GM11168 (cell line): ENCODE data around the gene MAPK8.

Experiments
- in situ Hi-C: fragments of 300-500 bp; cut with MboI; formaldehyde crosslinking; loops from one replicate; pipeline ENCODE4 v1.12.0; 2022; ENCODE audit warnings: low sequenced_read_pairs; ENCODE audit not compliant: unreplicated experiment

The MAPK8 gene

DNA sequence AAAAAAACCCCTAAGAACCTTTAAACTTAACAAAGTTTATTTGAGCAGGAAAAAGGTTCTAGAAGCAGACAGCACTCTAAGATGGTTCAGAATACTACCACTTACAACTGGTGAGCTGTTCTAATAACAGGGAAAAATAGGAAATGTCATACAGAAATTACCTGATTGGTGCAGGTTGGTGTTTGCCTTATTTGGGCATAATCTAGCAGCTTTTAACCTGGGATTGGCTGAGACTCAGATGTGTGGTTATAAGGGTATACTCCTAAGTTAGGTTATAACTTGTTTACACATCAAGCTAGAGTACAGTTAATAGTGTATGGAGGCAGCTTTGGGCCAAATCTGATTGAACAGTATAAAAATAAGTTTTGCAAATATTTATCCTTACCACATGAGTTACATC lies 59.8 kb downstream of the MAPK8 start:
- in situ Hi-C loops: no loop called here

DNA sequence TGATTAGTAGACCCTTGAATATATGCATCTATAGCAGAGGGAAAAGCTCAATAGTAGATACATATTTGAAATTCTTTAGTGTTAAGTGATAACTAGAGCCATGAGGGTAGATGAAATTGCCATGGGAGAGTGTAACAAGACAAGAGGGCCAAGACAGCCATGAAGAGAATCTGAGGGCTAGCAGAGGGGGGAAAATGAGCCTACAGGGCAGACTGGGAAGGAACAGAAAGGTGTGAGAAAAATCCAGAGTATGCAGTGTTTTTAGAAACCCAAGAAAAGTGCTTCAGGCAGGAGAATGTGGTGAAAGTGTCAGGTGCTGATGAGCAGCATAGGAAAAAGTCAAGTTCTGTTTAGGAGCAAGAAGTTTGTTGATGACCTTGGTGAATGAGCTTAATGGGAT lies 63.0 kb downstream of the MAPK8 start:
- in situ Hi-C loops: no loop called here

DNA sequence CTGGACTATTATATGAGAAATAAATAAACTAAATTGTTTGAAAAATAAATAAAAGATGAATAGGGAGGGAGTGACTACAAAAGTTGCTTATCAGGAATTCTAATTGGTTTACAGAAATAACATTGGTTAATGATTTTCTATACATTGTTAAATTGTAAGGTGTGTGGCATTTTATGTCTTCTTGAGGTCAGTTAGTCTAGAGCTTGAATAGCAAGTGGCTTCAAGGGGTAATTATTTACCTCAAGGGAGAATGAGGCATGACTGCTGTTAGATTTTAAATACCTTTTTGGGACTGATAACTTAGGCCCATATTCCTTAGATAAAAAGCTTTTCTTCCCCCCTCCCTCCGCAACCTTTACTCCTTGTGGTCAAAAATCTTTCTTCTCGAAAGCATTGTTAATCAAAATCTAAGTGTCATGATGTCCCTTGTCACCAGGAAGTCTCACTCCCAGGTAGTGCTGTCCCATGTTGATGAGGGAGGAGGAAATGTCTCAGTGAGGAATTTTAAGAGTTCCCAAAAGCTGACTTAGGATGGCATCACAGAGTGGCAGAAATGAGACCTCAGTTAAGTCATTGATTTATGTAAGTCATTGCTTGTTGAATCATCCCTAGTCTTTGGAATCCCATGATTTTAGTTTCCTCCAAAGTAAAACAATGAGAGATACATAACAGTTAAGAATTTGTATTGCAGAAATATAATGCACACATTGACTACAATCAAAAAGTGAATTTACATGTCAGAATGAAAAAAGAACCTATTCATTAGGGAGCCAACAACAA lies 71.5 kb downstream of the MAPK8 start:
- in situ Hi-C loops: no loop called here

- in situ Hi-C loops: no loop called here
Observed at GRCh38 chr10:48378675-48379074, 72.2 kb downstream of the MAPK8 start.

- in situ Hi-C loops: no loop called here
Observed at GRCh38 chr10:48381971-48382370, 75.5 kb downstream of the MAPK8 start.

GRCh38 chr10:48382982-48383381 lies 76.5 kb downstream of the MAPK8 start:
- in situ Hi-C loops: no loop called here

GRCh38 chr10:48383393-48383792 lies 76.9 kb downstream of the MAPK8 start:
- in situ Hi-C loops: no loop called here

DNA sequence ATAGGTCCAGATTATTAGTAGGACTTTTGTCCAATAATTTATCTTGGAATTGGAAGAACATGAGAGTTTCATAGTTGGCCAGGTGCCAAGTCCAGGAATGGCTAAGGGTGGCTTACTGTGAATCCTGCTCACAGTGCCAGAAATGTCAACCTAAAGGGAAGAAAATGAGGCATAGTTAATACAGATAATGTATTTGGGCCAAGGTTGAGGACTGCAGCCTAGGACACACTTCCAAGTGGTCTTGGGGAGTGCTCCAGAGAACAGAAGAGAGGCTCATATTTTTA lies 78.2 kb downstream of the MAPK8 start:
- in situ Hi-C loops: no loop called here

GRCh38 chr10:48389272-48389671 lies 82.8 kb downstream of the MAPK8 start:
- in situ Hi-C loops: no loop called here

- in situ Hi-C loops: no loop called here
Observed at GRCh38 chr10:48389846-48390557, 83.5 kb downstream of the MAPK8 start.

- in situ Hi-C loops: no loop called here
Observed at GRCh38 chr10:48390558-48390871, 84.0 kb downstream of the MAPK8 start.

- in situ Hi-C loops: no loop called here
Observed at GRCh38 chr10:48390933-48391845, 84.7 kb downstream of the MAPK8 start.

- in situ Hi-C loops: no loop called here
Observed at GRCh38 chr10:48391994-48392393, 85.5 kb downstream of the MAPK8 start.

DNA sequence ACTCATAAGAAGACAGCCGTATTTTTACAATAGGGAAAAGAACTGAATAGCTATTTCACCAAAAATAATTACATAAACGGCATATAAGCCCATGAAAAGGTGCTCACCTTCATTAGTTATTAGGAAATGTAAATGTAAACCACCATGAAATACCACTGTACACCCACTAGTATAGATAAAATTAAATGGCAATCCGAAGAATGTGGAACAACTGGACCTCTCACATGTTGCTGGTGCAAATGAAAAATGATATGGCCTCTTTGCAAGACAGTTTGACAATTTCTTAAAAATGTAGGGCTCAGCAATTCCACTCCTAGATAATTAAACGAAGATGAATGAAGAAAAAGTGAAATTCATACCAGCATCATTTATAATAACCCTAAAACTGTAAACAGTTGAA lies 91.8 kb downstream of the MAPK8 start:
- in situ Hi-C loops: no loop called here

DNA sequence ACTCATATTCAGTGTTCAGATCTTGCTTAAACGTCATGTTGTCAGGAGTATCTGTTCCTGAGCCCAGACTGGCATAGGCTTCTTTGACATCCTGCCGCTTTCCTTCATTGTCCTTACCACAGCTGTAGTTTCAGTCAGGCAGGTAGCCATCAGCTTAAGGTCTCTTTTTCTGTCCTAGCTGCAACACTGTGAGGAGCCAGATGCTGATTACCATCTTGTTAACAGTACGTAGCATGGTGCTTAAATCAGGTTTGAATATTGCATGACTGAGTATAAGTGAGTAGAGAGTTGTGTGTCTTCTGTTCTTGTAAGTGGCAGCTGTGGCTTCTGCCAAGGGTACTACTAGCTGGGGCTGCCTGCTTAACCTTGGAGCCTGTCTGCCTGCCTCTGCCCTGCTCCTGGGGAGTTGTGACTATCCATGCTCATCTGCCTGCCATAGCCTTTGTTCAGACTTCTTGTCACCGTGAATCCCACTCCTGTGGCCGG lies 92.6 kb downstream of the MAPK8 start:
- in situ Hi-C loops: no loop called here

DNA sequence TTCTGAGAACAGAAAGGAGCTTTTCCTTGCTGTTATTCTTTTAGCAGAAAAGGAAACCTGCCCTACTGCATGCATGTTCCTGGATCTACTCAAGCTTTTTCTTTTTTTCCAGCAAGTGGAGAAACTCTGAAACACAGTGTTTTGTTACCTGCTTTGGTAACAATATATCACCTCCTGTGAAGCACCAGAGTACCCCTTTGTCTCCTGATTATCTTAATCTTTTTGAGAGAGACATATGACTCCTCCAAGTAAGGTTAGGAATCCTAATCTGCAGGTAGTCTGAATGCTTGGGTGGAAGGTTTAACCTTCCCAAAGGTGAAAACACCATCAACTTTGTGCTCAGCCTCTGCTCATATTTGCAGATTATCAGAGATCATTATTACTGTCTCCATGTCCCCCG lies 93.1 kb downstream of the MAPK8 start:
- in situ Hi-C loops: no loop called here

DNA sequence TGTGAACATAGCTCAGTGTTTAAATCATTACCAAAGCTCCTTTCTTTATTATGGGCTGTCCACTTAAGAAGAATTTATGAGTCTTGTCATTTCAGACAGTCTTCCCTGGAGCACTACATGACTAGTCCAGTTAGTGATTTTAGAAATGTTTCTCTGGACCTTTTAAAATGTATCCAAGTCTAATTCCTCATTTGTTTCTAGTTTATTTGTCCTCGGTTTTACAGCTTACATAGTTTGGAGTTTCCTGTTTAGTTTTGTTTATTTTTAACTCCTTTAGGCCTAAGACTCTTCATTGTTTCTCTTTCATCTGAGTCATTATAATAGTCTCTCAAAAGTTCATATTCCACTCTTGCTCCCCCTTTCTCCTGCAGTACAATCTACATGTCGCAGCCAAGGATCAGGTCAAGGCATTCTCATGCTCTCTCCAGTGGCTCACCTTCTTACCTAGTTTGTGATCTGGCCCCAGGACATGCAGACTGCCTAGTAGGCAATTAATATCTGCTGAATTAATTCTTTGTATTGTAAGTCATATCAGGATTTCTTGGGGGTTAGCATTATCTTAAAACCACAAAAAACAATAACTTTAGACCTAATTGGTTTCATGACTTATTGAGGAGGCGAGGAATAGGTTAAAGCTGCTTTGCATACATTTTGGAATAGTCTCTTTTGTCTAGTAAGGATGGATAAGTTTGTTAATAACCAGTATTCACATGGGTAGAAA lies 93.8 kb downstream of the MAPK8 start:
- in situ Hi-C loops: no loop called here

DNA sequence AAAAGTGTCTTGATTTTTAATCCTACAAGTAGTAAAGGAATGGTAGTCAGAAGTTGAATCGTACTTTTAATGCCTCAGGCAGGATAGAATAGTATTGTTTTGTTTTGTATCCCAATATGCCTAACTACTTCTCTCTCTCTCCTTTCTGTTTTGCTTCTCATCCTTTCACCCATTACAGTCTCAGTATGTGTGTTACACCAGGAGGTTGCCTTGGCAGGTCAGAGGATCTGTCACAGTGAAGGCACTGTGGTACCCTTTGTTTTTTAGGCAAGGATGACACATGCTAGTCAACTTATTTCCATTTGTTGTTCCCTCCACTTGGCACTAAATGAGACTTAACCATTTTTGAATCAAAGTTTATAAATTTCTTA lies 94.4 kb downstream of the MAPK8 start:
- in situ Hi-C loops: no loop called here

DNA sequence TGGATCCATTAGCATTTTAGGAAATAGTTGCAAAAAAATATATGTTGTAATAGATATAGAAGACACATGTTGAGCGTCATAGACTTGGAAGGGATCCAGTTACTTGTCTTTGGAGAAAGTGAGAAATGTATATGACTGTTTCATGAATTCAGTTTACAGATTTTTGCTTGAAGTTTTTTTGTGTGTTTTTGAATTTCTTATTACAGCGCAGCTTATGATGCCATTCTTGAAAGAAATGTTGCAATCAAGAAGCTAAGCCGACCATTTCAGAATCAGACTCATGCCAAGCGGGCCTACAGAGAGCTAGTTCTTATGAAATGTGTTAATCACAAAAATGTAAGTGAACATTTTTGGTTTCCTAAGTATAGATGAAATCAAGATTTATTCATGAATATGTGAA lies 98.2 kb downstream of the MAPK8 start:
- in situ Hi-C loops: no loop called here

GRCh38 chr10:48406204-48406603 lies 99.7 kb downstream of the MAPK8 start:
- in situ Hi-C loops: no loop called here

DNA sequence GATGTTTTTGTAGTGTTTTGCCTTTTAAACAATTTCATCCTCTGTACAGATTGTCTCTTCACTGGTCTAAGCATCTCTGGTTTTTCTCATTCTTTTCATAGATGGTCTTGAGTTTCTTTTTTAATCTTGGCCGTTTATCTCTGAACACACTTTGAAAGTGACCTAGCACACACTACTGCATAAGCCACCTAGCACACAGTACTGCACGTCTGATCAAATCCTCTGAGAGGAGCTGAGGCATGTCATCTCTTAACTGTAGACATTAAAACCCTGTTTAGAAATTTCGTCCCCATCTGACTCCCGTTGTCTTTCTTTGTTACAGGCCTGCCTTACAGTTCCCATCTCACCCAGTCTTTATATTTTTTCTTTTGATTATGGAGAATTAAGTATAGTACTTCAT lies 100.2 kb downstream of the MAPK8 start:
- in situ Hi-C loops: no loop called here
